22Rv1 (cell line): ENCODE data around the gene ZNF732.

ENCODE experiments used
- ZFX ChIP-seq: fragments of 450-650 bp; IDR thresholded peaks from 2 replicates; pipeline ENCODE4 v1.6.1; 2017; ENCODE audit warnings: antibody characterized with exemption, borderline replicate concordance
- TF ChIP-seq, protein P1 (sequence below): fragments of 450-650 bp; IDR thresholded peaks from 2 replicates; pipeline ENCODE4 v1.5.1; 2017; ENCODE audit warnings: mild to moderate bottlenecking

DNA sequence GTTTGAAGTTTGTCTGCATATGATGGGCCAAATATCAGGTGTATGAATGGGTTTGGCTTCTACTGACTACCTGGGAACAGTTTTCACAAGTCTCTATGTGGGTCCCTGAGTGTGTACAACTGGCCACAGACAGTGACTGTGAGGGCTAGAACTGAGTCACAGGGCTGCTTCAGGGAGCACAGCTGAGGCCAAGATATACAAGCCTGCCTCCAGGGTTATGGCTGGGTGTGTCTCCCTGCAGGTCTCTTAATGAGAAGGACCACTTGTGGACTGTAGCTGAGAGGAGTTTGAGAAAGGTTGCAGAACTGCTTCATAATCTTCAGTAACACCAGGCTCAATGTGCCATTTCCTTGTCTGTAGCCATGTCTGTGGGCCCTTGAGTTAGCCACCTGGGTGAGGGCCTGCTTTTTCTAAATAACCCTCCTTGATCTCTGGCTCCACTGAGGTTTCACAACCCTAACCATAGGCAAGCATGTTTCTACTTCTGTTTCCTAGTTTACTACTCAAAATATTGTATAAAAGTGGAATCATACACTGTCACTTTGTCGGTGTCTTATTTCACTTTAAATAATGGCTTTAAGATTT is 81.3 kb downstream of the ZNF732 start:
- TF ChIP-seq, protein P1, sequence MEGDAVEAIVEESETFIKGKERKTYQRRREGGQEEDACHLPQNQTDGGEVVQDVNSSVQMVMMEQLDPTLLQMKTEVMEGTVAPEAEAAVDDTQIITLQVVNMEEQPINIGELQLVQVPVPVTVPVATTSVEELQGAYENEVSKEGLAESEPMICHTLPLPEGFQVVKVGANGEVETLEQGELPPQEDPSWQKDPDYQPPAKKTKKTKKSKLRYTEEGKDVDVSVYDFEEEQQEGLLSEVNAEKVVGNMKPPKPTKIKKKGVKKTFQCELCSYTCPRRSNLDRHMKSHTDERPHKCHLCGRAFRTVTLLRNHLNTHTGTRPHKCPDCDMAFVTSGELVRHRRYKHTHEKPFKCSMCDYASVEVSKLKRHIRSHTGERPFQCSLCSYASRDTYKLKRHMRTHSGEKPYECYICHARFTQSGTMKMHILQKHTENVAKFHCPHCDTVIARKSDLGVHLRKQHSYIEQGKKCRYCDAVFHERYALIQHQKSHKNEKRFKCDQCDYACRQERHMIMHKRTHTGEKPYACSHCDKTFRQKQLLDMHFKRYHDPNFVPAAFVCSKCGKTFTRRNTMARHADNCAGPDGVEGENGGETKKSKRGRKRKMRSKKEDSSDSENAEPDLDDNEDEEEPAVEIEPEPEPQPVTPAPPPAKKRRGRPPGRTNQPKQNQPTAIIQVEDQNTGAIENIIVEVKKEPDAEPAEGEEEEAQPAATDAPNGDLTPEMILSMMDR = no peak
- TF ChIP-seq ZFX = no peak
